OCI-LY3 (cell line): ENCODE measurements around the gene APOBEC3B.

Source experiments
- H2AFZ ChIP-seq: fragments of 200-600, 300-600 bp; shearing (Covaris generic); 2 replicates; pipeline ENCODE4 v1.6.0; 2014; ENCODE audit warnings: antibody characterized with exemption, low read depth, low read length
- H3K27ac ChIP-seq: fragments of 200-600, 300-600 bp; sonication (generic); 2 replicates; pipeline ENCODE4 v1.5.1; 2014; ENCODE audit warnings: mild to moderate bottlenecking, low read length, moderate library complexity, mixed read lengths
- H3K27me3 ChIP-seq: fragments of 200-600, 300-600 bp; sonication (generic); 2 replicates; pipeline ENCODE4 v1.6.1; 2014; ENCODE audit warnings: low read depth, low read length, mixed read lengths
- H3K36me3 ChIP-seq: fragments of 200-600, 300-600 bp; sonication (generic); replicated peaks from 2 replicates; pipeline ENCODE3; 2014; ENCODE audit warnings: low read depth, low read length, mixed read lengths
- H3K4me1 ChIP-seq: fragments of 300-600, 200-600 bp; sonication (generic); 2 replicates; pipeline ENCODE4 v1.6.1; 2014; ENCODE audit warnings: low read length, mixed read lengths
- H3K4me2 ChIP-seq: fragments of 200-600, 300-600 bp; sonication (generic); 2 replicates; pipeline ENCODE4 v1.6.1; 2014; ENCODE audit warnings: low read length, mixed read lengths
- H3K4me3 ChIP-seq: fragments of 300-600, 200-600 bp; sonication (generic); 2 replicates; pipeline ENCODE4 v1.5.1; 2014; ENCODE audit warnings: antibody characterized with exemption, mild to moderate bottlenecking, low read length, moderate library complexity
- H3K79me2 ChIP-seq: fragments of 300-600, 200-600 bp; shearing (Covaris generic); 2 replicates; pipeline ENCODE4 v1.6.1; 2014; ENCODE audit warnings: mild to moderate bottlenecking, low read length, mixed read lengths
- H3K9ac ChIP-seq: fragments of 300-600, 200-600 bp; shearing (Covaris generic); 2 replicates; pipeline ENCODE4 v1.6.0; 2014; ENCODE audit warnings: mild to moderate bottlenecking, low read length, moderate library complexity
- H3K9me3 ChIP-seq: fragments of 200-600, 300-600 bp; shearing (Covaris generic); 2 replicates; pipeline ENCODE4 v1.6.1; 2014; ENCODE audit warnings: low read length, mixed read lengths; ENCODE audit not compliant: insufficient read depth
- H4K20me1 ChIP-seq: fragments of 200-600, 300-600 bp; sonication (generic); 2 replicates; pipeline ENCODE4 v1.6.1; 2016; ENCODE audit warnings: low read length, mixed read lengths; ENCODE audit not compliant: insufficient read depth
- EZH2phosphoT487 ChIP-seq: fragments of 200-600 bp; shearing (Covaris generic); IDR thresholded peaks from 2 replicates; pipeline ENCODE4 v1.6.1; 2018; ENCODE audit warnings: antibody characterized with exemption, mixed run types, low read depth
- TF ChIP-seq, protein P1 (sequence below): fragments of 200-600, 300-600 bp; sonication (generic); IDR thresholded peaks from 2 replicates; pipeline ENCODE4 v1.5.1; 2014; ENCODE audit warnings: antibody characterized with exemption, low read length, low read depth

Gene APOBEC3B

GRCh38 chr22:38954414-38955043 lies 27.6 kb upstream of the APOBEC3B start:
- no peaks in the 10 kb centered on the region for H3K27me3 ChIP-seq

GRCh38 chr22:38955250-38955905 lies 26.8 kb upstream of the APOBEC3B start:
- Histone ChIP-seq H3K27me3 (no peaks in the 10 kb centered on the region), H3K9me3 (no peaks in the 10 kb centered on the region), H3K36me3 (no peaks in the 10 kb centered on the region), H3K4me1 (peaks cover 37% of the 10 kb centered on the region), H3K27ac (no peak overlapping the region), H3K4me2 (no peak overlapping the region), H4K20me1 (no peaks in the 10 kb centered on the region), H3K79me2 (no peaks in the 10 kb centered on the region), H2AFZ (no peak overlapping the region), H3K4me3 (no peak overlapping the region), H3K9ac (no peak overlapping the region)
- TF ChIP-seq EZH2phosphoT487 = no peak
- TF ChIP-seq, protein P1, sequence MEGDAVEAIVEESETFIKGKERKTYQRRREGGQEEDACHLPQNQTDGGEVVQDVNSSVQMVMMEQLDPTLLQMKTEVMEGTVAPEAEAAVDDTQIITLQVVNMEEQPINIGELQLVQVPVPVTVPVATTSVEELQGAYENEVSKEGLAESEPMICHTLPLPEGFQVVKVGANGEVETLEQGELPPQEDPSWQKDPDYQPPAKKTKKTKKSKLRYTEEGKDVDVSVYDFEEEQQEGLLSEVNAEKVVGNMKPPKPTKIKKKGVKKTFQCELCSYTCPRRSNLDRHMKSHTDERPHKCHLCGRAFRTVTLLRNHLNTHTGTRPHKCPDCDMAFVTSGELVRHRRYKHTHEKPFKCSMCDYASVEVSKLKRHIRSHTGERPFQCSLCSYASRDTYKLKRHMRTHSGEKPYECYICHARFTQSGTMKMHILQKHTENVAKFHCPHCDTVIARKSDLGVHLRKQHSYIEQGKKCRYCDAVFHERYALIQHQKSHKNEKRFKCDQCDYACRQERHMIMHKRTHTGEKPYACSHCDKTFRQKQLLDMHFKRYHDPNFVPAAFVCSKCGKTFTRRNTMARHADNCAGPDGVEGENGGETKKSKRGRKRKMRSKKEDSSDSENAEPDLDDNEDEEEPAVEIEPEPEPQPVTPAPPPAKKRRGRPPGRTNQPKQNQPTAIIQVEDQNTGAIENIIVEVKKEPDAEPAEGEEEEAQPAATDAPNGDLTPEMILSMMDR = no peak

More at GRCh38 chr22:38954414-38955043, 27.6 kb upstream of the APOBEC3B start:
- H3K9ac ChIP-seq = peak overlapping the region; percentile 76
- peak overlapping the region; percentile 87 for H3K4me2 ChIP-seq
- H3K9me3 ChIP-seq = no peaks in the 10 kb centered on the region
- H2AFZ ChIP-seq = no peak overlapping the region
- no peaks in the 10 kb centered on the region for H3K79me2 ChIP-seq
- peak overlapping the region; percentile 65 for H3K4me3 ChIP-seq
- H3K27ac ChIP-seq = peak overlapping the region; percentile 74
- H4K20me1 ChIP-seq = no peaks in the 10 kb centered on the region
- no peak for TF ChIP-seq EZH2phosphoT487
- TF ChIP-seq, protein P1 = no peak
- H3K36me3 ChIP-seq = no peaks in the 10 kb centered on the region
- H3K4me1 ChIP-seq = peaks cover 37% of the 10 kb centered on the region

- H3K9ac ChIP-seq = no peak overlapping the region
- H3K36me3 ChIP-seq = no peaks in the 10 kb centered on the region
- no peak overlapping the region for H2AFZ ChIP-seq
- no peak overlapping the region for H3K4me3 ChIP-seq
- no peak overlapping the region for H3K27ac ChIP-seq
- TF ChIP-seq EZH2phosphoT487 = no peak
- TF ChIP-seq, protein P1 = no peak
- no peaks in the 10 kb centered on the region for H3K79me2 ChIP-seq
- no peaks in the 10 kb centered on the region for H4K20me1 ChIP-seq
- no peak overlapping the region for H3K4me2 ChIP-seq
- no peaks in the 10 kb centered on the region for H3K27me3 ChIP-seq
- H3K4me1 ChIP-seq = peaks cover 37% of the 10 kb centered on the region
- H3K9me3 ChIP-seq = no peaks in the 10 kb centered on the region
These were observed 26.2 kb upstream of the APOBEC3B start for GRCh38 chr22:38955926-38956325.

- H3K79me2 ChIP-seq = no peaks in the 10 kb centered on the region
- no peak overlapping the region for H3K27ac ChIP-seq
These were observed 25.6 kb upstream of the APOBEC3B start for GRCh38 chr22:38956551-38956950.

More at GRCh38 chr22:38956551-38956950, 25.6 kb upstream of the APOBEC3B start:
- Histone ChIP-seq H3K9ac (no peak overlapping the region), H3K4me1 (peaks cover 37% of the 10 kb centered on the region), H2AFZ (no peak overlapping the region), H4K20me1 (no peaks in the 10 kb centered on the region), H3K27me3 (no peaks in the 10 kb centered on the region), H3K36me3 (no peaks in the 10 kb centered on the region), H3K4me3 (no peak overlapping the region), H3K9me3 (no peaks in the 10 kb centered on the region), H3K4me2 (no peak overlapping the region)
- TF ChIP-seq, protein P1 = no peak
- no peak for TF ChIP-seq EZH2phosphoT487
